A204.1 (cell line): ENCODE results near the gene FAM107B.
"Not testable (repeated sequence)": the region's sequence is repeated elsewhere in the genome, so short reads cannot be mapped to it uniquely, and the experiment has no call there.

Source experiments
- FAIRE-seq: peaks from 2 replicates; lab custom pipeline; 2012; peaks lifted over from hg19 to GRCh38; lab: Jason Lieb, UNC

FAM107B gene

DNA sequence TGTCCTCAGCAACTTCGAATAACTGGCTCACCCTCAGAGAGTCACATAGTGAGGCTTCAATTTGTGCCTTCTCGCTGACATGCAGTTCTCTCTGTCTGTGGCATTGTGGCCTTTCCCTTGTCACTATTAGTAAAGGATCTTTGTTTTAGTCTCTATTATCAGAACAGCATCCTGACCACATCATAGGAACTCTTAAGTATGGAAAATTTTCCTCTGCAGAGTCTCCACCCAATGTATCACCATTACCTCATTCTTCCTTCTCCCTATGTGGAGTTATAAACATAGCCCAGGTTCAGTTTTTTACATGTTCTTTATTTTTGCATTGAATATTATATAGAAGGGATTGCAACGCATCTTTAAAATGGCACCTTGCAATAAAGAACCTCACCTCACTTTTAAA, 112.9 kb downstream of the FAM107B start:
- no peak for FAIRE-seq

DNA sequence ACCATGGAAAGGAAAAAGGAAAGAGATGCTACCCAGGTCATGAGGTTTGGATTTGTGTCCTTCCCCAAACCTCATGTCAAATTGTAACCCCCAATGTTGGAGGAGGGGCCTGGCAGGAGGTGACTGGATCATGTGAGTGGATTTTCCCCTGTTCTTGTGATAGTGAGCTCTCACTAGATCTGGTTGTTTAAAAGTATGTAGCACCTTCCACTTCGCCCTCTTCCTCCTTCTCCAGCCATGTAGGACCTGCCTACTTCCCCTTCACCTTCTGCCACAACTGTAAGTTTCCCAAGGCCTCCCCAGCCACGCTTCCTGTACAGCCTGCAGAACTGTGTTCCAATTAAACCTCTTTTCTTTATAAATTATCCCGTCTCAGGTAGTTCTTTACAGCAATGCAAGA, 113.9 kb downstream of the FAM107B start:
- no peak for FAIRE-seq

DNA sequence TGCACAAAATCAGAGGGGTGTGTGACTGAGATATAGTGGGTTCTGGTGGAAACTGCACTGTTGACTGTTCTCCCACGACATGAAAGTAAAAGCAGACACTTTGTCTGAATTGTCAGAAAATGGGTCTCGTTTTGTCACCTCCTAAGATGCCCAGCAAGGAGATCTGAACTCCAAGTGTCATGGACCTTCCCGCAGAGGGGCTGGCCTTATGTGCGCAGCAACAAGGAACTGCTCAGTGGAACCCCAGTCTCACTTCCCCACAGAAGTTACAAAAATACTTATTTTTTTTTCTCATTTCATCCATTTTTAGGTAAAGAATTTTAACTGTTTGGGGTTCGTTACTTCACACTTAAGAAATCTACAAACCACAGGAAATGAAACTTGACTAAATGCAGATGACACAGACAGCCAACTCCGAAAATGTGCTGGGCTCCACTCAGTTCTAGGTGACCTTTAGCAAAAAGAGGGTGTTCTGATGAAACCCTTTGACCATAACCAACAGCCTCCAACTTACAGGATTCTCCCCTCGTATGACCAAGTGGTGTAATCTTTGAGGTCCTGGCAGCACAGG, 115.0 kb downstream of the FAM107B start:
- FAIRE-seq: no peak

DNA sequence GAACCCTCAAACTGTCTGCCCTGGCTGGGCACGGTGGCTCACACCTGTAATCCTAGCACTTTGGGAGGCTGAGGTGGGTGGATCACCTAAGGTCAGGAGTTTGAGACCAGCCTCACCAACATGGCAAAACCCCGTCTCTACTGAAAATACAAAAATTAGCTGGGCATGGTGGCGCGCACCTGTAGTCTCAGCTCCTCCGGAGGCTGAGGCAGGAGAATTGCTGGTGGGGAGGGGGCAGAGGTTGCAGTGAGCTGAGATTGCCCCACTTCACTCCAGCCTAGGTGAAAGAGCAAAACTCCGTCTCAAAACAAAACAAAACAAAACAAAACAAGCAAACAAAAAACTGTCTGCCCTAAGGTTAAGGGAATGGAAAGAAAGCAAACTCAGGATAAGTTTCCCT, 115.6 kb downstream of the FAM107B start:
- FAIRE-seq: not testable (repeated sequence)

DNA sequence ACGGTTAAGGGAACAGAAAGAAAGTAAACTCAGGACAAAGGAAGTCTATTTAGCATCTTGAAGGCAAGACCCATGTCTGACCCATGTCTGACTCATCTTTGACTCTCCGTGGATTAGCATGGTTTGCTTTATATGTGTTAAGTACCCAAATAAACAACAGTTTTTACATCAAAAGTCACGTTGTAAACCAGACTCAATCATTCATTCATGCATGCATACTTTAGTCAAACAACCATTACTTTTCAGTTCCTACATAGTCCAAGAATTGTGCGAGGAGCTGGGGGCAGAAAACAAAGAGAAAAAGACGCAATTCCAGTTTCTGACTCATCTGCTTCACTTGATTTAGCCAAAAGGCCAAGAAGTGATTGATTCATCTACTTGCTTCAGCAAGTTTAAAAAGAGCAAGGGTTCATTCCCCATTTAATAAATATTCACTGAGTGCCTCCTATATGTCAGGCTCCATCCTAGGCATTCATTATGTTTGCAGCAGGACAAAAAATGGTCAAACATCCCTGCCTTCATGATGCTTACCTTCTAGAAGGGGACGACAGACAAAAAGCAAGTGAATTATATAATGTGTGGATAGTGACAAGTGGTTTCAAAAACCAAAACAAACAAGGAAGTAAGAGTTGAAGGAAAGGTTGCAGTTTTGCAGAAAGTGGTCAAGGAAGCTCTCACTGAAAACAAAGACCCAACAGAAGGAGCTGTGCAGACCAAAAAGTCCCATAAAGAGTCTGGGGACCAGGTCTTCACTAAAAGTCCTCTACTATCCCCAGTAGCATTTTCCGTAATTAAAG, 116.2 kb downstream of the FAM107B start:
- no peak for FAIRE-seq

DNA sequence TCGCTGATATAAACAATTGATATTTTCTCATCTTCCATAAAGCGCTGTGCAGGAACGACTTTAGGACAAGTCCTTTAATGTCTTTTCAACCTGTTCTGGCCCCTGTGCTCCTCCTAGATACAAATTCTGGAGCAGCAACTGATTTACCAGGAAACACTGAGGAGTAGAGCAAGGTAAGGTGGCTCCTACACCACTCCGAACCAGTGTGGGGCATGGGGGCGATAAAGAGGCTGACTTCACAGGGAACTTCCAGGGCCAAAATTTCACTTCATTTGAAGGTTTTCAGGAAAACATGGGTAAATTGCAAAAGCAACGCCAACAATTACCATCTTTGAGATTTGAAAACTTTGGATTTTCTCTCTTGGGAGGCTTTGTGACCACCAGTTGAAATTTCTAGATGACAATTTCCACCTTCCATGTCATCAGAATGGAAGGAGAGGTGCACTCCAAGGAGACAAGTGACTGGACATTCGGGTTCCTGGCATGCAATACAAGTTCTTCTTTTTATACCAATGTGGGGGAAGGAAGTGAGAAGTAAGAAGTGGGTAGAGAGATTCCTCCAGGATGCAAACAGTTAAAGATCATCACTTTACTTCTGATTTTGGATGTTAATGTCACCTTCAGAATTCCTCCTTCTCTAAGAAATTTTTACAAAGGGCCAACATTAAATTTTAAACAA, 118.5 kb downstream of the FAM107B start:
- no peak for FAIRE-seq

DNA sequence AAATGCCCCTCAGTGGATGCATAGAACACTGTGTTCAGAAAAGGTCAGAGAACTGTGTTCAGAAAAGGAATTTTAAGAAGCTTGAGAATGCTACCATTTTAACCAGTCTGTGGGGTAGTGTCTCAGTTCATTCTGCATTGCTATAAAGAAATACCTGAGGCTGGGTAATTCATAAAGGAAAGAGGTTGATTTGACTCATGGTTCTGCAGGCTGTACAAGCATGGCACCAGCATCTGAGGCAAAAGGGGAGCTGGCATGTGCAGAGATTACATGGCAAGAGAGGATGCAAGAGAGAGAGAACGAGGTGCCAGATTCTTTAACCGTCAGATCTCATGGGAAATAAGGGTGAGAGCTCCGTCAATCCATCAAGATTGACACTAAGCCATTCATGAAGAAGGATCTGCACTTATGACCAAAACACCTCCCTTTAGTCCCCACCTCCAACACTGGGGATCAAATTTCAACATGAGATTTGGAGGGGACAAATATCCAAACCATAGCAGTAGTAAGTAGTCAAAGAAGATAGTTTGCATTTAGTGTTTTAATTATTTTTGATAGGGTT, 119.8 kb downstream of the FAM107B start:
- FAIRE-seq: no peak

DNA sequence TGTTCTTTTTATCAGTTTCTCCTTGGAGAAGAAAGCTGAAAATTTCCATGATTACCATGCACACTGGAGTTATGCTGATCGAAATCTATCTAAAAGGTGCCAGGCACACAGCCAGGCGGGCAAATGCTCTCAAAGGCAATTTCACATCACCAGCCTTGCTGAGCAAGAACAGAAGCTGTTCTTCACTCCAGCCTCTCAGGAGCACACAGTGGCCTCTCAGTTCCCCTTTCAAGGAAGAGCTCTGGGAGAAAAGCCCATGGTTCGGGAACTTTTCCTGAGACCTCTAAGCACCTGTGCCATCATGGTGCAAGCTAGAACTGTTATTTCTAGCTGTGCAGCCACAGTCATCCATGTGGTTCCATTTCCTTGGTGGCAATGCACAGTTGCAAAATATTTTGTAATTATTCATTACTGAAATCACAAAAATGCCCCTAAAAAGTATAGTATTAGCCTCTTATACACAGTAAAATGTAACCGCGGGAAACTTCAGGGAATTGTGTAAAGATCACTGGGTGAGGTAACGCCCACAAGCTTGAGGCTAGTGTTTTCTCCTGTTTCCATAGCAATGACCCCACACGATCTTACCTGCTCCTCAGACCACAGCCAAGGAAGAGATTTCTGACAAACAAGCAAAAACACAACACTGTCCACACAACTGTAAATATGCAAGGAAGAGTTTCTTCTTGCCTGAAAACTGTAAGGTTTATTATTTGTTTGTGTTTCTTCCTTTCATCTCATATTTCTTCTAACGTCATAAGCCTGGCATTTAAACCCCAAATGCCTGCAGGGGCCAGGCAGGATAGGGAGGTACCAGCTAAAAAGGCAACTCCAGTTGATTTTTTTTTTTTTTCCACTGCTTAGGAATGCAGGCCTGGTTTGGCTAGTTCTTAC, 121.2 kb downstream of the FAM107B start:
- no peak for FAIRE-seq

DNA sequence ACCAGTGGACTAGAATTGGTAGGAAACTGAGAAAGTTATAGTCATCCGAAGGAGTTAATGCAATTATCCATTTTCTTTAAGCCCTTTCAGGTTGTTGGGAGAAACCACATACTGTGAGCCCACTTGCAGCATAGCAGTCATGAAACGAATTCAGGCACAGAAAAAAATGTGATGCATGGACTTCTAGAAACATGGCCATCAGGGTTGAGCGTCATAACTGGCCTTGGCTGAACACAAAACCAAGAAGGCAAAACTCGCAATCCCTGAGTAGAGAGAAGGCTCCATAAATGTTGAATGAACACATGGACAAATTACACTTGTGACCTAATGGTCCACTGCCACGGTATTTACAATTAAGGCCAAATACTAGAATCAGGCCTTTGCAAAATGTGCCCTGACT, 121.9 kb downstream of the FAM107B start:
- no peak for FAIRE-seq

DNA sequence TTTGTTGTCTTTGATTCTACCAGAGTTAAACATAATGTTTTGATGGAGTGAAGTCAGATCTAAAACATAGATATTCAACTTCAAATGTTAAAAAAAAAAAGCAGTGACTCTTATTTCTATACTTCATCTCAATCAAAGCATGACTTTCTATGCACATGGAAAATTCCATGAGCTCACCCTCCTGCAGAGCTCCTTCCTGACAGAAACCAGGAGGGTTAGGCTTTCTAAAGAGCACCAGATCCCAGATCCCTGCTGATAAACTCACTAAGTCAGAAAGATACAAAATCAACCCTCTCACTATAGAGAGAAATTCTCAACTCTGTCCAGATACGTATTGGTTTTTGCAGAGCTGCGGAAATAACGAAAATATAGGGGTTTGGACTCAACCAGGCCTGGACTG, 122.6 kb downstream of the FAM107B start:
- no peak for FAIRE-seq

DNA sequence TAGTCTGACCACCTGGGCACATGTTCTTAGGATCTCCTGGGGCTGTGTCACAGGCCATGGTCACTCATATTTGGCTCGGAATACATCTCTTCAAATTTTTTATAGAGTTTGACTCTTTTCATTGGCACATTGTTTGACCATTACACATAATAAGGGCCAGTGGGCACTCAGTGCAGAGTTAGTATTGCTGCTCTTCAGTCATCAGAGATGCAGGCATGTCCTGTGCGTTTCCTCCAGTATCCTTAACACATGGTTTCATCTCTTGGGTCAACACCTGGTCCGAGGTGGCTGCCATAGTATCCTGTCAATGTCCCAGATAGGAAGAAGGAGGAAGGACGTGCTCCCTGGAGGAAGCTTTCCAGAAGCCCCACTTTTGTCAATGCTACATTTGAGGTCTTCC, 125.0 kb downstream of the FAM107B start:
- FAIRE-seq: no peak

DNA sequence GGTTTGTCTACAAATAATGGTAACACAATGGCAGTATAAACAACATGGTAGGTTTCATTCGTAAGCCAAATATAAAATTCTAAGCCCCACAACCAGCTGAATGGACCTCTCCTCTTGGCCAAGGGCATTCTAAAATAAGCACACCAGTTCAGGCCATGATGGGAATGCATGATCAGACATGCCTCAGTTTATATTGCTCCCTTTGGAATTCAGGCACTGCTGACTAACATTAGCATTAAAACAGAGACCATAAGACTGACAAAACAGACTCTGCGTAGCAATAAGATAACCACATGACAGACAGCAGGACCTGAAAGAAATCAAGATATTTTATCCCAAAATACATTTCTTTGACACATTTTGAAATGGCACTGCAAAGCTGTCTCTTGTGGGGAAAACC, 125.8 kb downstream of the FAM107B start:
- FAIRE-seq: no peak

DNA sequence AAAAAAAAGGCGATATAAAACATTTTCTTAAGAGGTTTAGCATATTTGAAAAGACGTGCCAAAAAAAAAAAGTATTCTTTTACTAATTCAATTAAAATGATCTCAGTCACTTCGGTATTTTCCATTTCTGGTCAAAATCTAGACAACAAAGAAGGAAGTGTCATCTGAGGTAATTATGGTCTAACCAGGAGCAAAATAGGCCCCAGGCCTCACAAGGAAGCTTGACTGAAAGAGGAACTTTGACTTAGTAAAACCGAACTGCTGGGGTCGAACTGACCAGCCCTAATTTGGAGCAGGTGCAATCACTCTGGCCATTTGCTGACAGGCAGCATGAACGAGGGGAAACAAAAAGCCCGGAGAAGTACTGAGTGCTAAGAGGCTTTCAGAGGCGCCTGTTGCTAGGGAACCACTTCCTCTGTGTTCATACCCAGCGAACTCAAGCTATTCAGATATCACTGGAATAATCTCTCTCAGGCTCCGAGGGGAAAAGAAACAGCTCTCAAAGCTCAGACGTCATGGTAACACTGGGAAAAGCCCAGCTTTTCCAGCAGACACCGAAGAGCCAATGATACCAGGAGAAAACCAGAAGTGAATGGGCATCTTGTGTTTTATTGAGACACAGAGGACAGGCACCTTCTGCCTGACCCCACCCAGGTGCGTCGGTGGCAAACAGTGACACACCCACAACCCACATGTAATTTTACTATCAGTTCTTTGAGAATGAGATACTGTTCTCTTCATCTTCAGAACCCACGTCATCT, 126.5 kb downstream of the FAM107B start:
- FAIRE-seq: no peak

DNA sequence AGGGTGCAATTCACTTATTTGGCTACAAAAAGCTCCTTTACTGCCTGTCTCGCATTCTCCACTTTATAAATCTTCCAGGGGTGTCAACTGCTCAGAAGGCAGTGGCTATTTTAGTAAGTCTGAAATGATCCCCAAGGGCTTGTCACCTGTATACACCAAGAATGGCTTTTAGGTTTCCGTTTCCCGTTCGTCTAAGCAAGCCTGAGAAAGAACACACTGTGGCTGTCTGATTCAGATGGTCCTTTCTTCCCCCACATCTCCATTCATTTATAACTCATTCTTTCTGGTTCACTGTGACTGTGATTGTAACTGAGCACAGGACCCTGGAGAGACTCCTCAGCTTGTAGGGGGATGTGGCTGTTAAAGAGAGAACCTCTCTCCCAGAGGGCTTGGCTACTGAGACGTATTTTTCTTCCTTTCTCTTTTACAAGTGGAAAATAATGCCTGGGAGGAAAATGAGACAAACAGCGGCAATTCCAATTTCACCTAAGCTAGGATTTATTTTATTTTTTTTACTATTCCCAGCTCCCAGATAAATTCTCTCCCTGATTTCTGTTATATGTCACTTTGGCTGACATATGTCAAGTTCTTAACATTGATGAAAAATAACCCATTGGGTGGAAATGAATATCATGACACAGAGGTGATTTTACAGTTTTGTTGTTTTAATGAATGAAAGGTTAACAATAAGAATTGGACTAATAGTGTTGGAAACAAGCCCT, 129.3 kb downstream of the FAM107B start:
- no peak for FAIRE-seq

DNA sequence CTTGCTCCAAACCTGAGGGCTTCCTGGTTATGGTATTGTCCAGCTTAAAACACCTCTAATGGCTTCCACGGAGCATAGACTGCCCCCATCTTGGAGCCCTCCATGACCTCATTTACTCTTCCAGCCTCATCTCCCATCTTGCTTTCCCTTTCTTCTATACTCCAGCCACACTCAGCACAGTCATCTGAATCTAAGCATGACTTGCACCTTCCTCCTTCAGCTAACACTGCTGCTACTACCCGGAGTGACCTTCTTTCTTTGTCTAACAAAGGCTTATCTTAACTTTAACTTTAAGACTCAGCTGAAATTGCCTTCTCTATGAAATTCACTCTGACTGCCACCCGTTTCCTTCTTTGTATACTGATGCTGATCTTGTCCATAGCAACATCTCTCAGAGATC, 135.1 kb downstream of the FAM107B start:
- no peak for FAIRE-seq

DNA sequence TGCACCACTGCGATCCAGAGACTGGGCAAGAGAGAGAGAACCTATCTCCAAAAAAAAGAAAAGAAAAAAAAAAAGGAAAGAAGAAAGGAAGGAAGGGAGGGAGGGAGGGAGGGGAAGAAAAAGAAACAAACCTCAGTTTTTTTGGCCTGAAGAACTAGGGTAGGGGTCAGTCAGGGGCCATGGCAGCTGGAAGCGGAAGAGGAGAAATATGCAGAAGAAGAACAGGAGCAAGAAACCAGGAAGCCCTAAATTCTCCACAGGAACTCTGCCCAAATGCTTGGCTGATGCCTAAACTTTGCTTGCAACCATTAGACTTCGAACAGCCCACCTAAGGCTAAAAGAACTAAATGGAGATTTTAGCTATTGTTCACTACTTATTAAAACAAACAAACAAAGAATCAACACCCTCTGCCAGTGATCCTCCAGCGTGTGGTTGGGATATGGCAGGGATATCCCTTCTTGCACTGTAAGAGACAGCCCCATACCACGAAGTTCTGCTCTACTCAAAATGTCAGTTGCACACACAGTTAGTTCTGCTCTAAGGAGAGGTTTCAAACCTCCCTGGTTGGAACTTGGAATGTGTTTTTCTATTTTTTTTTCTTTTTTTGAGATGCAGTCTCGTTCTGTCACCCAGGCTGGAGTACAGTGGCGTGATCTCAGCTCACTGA, 139.5 kb downstream of the FAM107B start:
- FAIRE-seq: no peak

DNA sequence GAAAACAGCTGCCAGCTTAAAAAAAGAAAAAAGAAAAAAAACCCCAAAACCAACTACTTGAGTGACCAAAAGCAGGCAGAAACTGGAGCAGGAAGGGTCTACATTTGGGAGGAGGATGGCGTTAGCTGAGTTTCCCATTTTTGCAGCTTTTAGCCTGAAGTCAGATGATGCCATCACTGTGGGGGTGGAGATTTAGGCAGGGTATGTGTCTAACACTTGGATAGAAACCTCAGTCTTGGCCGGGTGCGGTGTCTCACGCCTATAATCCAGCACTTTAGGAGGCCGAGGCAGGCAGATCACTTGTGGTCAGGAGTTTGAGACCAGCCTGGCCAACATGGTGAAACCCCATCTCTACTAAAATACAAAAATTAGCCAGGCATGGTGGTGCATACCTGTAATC, 140.1 kb downstream of the FAM107B start:
- FAIRE-seq: not testable (repeated sequence)

DNA sequence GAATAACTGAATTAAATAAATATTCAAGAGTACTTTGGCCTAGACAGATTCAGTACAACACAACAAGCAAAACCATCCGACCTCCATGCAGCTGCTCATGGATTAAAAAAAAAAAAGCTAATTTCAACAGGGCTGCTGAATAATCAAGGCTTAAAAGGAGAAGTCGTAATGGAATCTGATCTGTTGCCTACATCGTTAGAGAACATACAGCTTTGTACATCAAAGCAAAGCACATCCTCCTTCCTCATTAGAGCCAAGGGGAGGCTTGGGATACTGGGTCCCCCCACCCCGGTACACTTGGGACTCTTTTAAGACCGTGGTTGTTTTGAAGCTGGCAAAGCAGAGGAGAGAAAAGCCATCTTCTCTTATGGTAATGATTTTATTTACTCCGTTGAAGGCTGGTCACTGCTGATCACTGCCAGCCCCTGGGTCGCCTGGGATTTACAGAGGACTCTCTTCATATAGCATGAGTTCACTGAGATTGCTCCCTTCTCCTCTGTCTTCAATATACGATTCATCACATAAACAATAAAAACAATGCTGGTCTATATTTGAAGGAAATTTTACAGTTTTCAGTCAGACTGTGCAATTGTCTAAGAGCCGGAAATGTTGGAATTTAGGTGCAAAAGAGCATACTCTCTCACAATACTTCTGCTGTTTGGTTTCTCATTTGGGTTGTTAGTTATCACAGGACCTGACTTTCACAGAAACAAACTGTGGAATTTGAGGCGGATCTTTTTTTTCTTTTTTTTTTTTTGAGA, 148.8 kb downstream of the FAM107B start:
- no peak for FAIRE-seq

DNA sequence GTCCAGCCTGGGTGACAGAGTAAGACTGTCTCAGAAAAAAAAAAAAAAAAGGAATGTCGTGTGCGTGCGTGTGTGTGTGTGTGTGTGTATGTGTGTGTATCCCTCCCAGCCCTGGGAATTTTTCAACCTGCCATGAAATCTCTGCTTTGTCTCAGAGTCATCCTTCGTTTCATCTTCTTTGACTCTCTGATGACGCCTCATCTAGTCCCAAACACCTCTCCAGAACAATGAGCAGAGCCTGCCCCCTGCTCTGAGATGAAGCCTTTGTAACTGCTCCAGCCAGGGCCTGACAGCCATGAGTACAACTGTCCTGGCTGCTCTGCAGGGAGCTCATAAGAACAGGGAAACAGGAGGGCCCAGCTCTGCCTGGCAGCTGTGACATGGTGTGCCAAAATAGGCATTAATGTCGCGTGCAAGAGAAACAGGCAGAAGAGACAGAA, 149.5 kb downstream of the FAM107B start:
- FAIRE-seq: no peak
